K562 (cell line): ENCODE measurements around the gene COPS8. TPM values are rescaled to one million over a fixed set of nuclear protein-coding genes. Genes with fewer than 3 reads are reported as not detected.

Experiments
- ATAC-seq: fragments of 200-7000 bp; cut with Tn5 transposase; 3 replicates; pipeline ENCODE4 v1.9.1; 2020; ENCODE audit warnings: moderate library complexity
- BruUV-seq: library from RNA; stranded (reverse); fragments of 400-500 nt; replicated peaks from 2 replicates; lab custom pipeline; 2021; lab: Mats Ljungman, UMichigan
- CTCF ChIA-PET: fragments of 300-600 bp; formaldehyde crosslinking; extraction: SDS; loops from one replicate; lab custom pipeline; 2021; ENCODE audit warnings: low intra/inter-chr PET ratio; lab: Yijun Ruan, JAX
- POLR2A ChIA-PET: fragments of 300-600, 350-650 bp; sonication (Branson Sonifier 250); formaldehyde crosslinking; extraction: SDS; loops from one replicate; lab custom pipeline; 2021; ENCODE audit warnings: antibody characterized with exemption, inconsistent platforms; lab: Yijun Ruan, JAX
- DNase-seq, 4 experiments: peaks; one replicate each; pipeline versions ENCODE4 v3.0.0 to v3.0.0-alpha.2; 2011 to 2018; ENCODE audit warnings: low spot score in 3 of 4, mixed read lengths in 3 of 4; ENCODE audit errors: extremely low read depth in 1 of 4
- FAIRE-seq: peaks from 2 replicates; lab custom pipeline; 2011; peaks lifted over from hg19 to GRCh38; lab: Jason Lieb, UNC
- H2AFZ ChIP-seq: 2 replicates; pipeline ENCODE4 v1.6.0; 2011; ENCODE audit warnings: low read depth, low read length, control low read depth, inconsistent platforms
- H3K27ac ChIP-seq: fragments of 200-600 bp; 3 replicates; pipeline ENCODE4 v1.8.0; 2011; ENCODE audit warnings: low read depth, mild to moderate bottlenecking, control low read depth, inconsistent platforms, low read length, moderate library complexity, mixed read lengths; ENCODE audit errors: extremely low read depth
- H3K27me3 ChIP-seq, 2 experiments: fragments of 300-600 bp in 1 of 2; 2 replicates in 1 of 2; 3 replicates in 1 of 2; pipeline versions ENCODE4 v1.6.0 to v1.8.0; 2011; ENCODE audit warnings: inconsistent platforms in 2 of 2, low read length in 2 of 2, mild to moderate bottlenecking in 1 of 2, mixed read lengths in 1 of 2, moderate library complexity in 1 of 2; ENCODE audit not compliant: control insufficient read depth in 2 of 2, insufficient read depth in 2 of 2
- H3K36me3 ChIP-seq: fragments of 300-600 bp; 3 replicates; pipeline ENCODE4 v1.8.0; 2011; ENCODE audit warnings: mild to moderate bottlenecking, low read length, inconsistent platforms; ENCODE audit not compliant: control insufficient read depth, insufficient read depth
- H3K4me1 ChIP-seq, 2 experiments: fragments of 200-600 bp in 1 of 2; replicated peaks in 1 of 2; 2 replicates in 1 of 2; 3 replicates in 1 of 2; pipeline versions ENCODE4 v1.5.1 to v1.8.0; 2011; ENCODE audit warnings: inconsistent platforms in 2 of 2, low read length in 2 of 2, mild to moderate bottlenecking in 1 of 2, mixed read lengths in 1 of 2, moderate library complexity in 1 of 2; ENCODE audit not compliant: control insufficient read depth in 2 of 2, insufficient read depth in 2 of 2
- H3K4me2 ChIP-seq: 2 replicates; pipeline ENCODE4 v1.6.1; 2011; ENCODE audit warnings: low read length, control low read depth, inconsistent platforms, mixed read lengths; ENCODE audit not compliant: insufficient read depth
- H3K4me3 ChIP-seq: fragments of 200-600 bp; sonication (generic), shearing (Covaris generic); 2 replicates; pipeline ENCODE4 v1.5.1; 2016; ENCODE audit warnings: control low read depth, inconsistent platforms
- H3K79me2 ChIP-seq: fragments of 200-600 bp; 3 replicates; pipeline ENCODE4 v1.8.0; 2011; ENCODE audit warnings: low read length, inconsistent platforms; ENCODE audit not compliant: control insufficient read depth, insufficient read depth
- H3K9ac ChIP-seq, 2 experiments: 2 replicates each; pipeline versions ENCODE4 v1.6.0 to v1.6.1; 2011; ENCODE audit warnings: low read depth in 2 of 2, low read length in 2 of 2, control low read depth in 1 of 2, inconsistent platforms in 1 of 2, mild to moderate bottlenecking in 1 of 2, mixed read lengths in 1 of 2; ENCODE audit not compliant: insufficient read depth in 1 of 2
- H3K9me1 ChIP-seq: one replicate; pipeline ENCODE4 v1.6.0; 2011; ENCODE audit warnings: inconsistent platforms, mild to moderate bottlenecking, low read length, moderate library complexity; ENCODE audit not compliant: control insufficient read depth, insufficient read depth
- H3K9me3 ChIP-seq: replicated peaks from 2 replicates; pipeline ENCODE4 v1.5.1; 2011; ENCODE audit warnings: low read depth, low read length, inconsistent platforms; ENCODE audit not compliant: control insufficient read depth, insufficient read depth
- H4K20me1 ChIP-seq: replicated peaks from 2 replicates; pipeline ENCODE4 v1.6.1; 2011; ENCODE audit warnings: low read length, inconsistent platforms, mixed read lengths; ENCODE audit not compliant: control insufficient read depth, insufficient read depth
- WGBS: fragments of 100-300 bp; shearing (Covaris generic); methylation state at CpG from one replicate; pipeline ENCODE4 v1.1.6; 2016; ENCODE audit warnings: low coverage, mixed read lengths; ENCODE audit not compliant: insufficient coverage; ENCODE audit errors: missing lambda C conversion rate; 5-methylcytosine and 5-hydroxymethylcytosine counted together
- in situ Hi-C: fragments of 300-500 bp; cut with MboI; formaldehyde crosslinking; loops from 4 replicates; pipeline ENCODE4 v1.15.0; 2018; ENCODE audit warnings: inconsistent platforms, mixed read lengths
- intact Hi-C: fragments of 100-400 bp; cut with micrococcal nuclease; formaldehyde crosslinking; loops from 2 replicates; pipeline ENCODE4 v1.14.2; 2022
- polyA plus RNA-seq, 8 experiments: library from polyadenylated mRNA; depleted of rRNA in 4 of 8; stranded (reverse) in 5 of 8; unstranded in 3 of 8; fragments of >200 nt; fragmentation: Nextera tagmentation in 2 of 8; fragmentation: Illumina TruSeq in 1 of 8; extraction: Ambion mirVana in 2 of 8; extraction: Trizol in 1 of 8; gene quantifications; 2 replicates each; pipeline versions ENCODE4 v1.2.1 to v1.2.3, GENCODE V29; 2011 to 2014; ENCODE audit warnings: inconsistent platforms in 1 of 8, missing spikeins in 1 of 8
- total RNA-seq, 7 experiments: library from RNA; depleted of rRNA in 6 of 7; stranded (reverse); fragments of >200 nt in 6 of 7; fragmentation: Illumina TruSeq in 2 of 7; extraction: Trizol in 2 of 7; gene quantifications; 2 replicates each; pipeline versions ENCODE4 v1.2.1 to v1.2.3, GENCODE V29; 2011 to 2021; ENCODE audit warnings: low replicate concordance in 1 of 7
- TF ChIP-seq, protein P1 (sequence below): fragments of 250-450 bp; sonication (Bioruptor Pico); IDR thresholded peaks from 2 replicates; pipeline ENCODE4 v1.4.0; 2020
- TF ChIP-seq, protein P2 (sequence below), 2 experiments: fragments of 450-650 bp; formaldehyde crosslinking in 1 of 2; IDR thresholded peaks; 2 replicates each; pipeline versions ENCODE4 v1.4.0 to v1.6.1; 2014 to 2020; ENCODE audit warnings: mild to moderate bottlenecking in 2 of 2, borderline replicate concordance in 1 of 2, low read depth in 1 of 2

The COPS8 gene
- total and polyA plus RNA-seq, 9 of the 15 experiments (the other 6 are each of a cell fraction or from before 2014, with no cell fraction given), result 28.2 to 97.3 (median 58.9) TPM

DNA sequence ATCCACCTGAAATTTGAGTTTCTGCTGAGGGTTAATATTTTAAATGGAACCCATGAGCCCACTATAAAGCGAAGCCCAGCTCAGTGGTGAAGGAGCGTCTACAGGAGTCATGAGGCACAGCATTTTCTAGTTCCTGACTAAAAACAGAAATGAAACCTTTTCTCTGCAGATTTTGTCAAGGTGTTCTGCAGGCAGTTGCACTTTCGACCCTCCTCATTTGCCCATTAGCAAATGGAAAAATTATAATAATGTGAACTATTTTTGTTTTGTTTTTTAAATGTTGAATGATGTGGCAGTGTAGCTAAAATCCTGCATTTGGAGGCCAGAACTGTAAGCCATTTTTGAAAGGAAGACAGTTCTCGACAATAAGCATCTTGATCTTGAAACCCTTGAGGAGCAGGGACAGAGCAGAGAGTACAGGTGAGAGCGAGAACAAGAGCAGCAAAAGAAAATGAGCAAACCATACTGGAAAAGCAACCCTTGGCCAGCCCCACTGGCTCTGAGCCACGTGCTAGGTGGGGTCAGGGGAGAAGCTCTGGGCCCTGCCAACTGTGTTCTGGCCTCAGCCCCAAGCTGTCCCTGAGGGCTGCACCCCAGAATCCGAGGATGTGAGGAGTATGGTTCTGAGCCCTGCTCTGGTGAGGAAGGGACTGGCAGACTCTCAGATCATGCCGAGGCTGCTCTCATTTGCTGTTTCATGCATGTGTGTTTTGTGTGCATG is 26.4 kb upstream of the COPS8 start (continued):
- TF ChIP-seq, protein P1, sequence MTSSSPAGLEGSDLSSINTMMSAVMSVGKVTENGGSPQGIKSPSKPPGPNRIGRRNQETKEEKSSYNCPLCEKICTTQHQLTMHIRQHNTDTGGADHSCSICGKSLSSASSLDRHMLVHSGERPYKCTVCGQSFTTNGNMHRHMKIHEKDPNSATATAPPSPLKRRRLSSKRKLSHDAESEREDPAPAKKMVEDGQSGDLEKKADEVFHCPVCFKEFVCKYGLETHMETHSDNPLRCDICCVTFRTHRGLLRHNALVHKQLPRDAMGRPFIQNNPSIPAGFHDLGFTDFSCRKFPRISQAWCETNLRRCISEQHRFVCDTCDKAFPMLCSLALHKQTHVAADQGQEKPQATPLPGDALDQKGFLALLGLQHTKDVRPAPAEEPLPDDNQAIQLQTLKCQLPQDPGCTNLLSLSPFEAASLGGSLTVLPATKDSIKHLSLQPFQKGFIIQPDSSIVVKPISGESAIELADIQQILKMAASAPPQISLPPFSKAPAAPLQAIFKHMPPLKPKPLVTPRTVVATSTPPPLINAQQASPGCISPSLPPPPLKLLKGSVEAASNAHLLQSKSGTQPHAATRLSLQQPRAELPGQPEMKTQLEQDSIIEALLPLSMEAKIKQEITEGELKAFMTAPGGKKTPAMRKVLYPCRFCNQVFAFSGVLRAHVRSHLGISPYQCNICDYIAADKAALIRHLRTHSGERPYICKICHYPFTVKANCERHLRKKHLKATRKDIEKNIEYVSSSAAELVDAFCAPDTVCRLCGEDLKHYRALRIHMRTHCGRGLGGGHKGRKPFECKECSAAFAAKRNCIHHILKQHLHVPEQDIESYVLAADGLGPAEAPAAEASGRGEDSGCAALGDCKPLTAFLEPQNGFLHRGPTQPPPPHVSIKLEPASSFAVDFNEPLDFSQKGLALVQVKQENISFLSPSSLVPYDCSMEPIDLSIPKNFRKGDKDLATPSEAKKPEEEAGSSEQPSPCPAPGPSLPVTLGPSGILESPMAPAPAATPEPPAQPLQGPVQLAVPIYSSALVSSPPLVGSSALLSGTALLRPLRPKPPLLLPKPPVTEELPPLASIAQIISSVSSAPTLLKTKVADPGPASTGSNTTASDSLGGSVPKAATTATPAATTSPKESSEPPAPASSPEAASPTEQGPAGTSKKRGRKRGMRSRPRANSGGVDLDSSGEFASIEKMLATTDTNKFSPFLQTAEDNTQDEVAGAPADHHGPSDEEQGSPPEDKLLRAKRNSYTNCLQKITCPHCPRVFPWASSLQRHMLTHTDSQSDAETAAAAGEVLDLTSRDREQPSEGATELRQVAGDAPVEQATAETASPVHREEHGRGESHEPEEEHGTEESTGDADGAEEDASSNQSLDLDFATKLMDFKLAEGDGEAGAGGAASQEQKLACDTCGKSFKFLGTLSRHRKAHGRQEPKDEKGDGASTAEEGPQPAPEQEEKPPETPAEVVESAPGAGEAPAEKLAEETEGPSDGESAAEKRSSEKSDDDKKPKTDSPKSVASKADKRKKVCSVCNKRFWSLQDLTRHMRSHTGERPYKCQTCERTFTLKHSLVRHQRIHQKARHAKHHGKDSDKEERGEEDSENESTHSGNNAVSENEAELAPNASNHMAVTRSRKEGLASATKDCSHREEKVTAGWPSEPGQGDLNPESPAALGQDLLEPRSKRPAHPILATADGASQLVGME, result no peak

DNA sequence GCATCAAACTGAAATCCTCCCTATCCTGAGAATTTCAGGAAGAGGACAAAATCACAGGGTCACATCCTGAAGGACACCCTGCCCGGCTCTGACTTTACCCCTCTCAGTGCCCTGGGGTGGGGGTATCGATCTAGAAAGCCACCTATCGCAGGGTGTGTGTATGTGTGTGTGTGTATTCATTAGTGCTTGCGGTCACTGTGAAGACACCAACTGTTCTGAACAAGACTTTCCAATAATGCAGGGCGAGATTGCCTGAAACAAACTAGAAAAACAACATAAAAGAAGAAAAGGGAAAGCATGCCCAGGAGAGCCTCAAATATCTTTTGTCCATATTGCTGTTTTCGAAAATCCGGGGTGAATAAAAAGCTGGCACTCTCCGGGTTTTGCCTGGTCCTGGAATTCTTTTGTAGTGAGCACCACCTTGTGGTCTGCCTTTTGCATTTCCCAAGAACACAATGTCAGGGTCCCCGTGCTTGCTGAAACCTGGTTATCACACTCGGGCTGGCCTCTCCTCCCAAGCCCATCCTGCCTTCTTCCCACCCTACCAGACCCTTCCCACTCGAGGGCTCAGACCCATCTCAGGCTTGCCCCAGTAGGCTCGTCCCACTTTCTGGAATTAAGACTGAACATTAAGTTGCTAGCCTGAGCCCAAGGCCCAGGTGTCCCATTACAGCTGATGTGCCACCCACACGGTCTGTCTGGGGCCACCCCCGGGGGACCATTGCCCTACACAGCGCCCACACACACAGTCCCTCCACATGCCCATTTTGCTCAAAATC is 25.0 kb upstream of the COPS8 start:
- Histone ChIP-seq H3K27ac (no peak overlapping the region), H3K4me1 (no peaks in the 10 kb centered on the region), H4K20me1 (no peaks in the 10 kb centered on the region; the same call in 1 of the 2 replicates), H3K4me2 (no peak overlapping the region), H3K4me3 (no peak overlapping the region), H3K9me3 (no peaks in the 10 kb centered on the region), H3K27me3 (peaks cover 0 to 41% of the 10 kb centered on the region in 2 experiments; a peak in 4 of 5 replicates), H3K79me2 (no peaks in the 10 kb centered on the region), H2AFZ (no peak overlapping the region), H3K9me1 (peaks cover 2% of the 10 kb centered on the region), H3K36me3 (no peaks in the 10 kb centered on the region), H3K9ac (no peak overlapping the region)
- ChIA-PET POLR2A (no interaction called here), CTCF (no interaction called here)
- in situ Hi-C loops (loop anchor here (25.0 kb wide), 1 partner anchor 548 kb away; a partner anchor contains a TSS), intact Hi-C loops (no loop called here)
- WGBS, result 1% methylated on average over 12 of the region's 15 CpGs
- FAIRE-seq (peak; percentile 82), ATAC-seq (peak; percentile 81), DNase-seq (peak; percentile 16 to 47 (median 24))
- no TSS peak for BruUV-seq
- TF ChIP-seq, protein P2, sequence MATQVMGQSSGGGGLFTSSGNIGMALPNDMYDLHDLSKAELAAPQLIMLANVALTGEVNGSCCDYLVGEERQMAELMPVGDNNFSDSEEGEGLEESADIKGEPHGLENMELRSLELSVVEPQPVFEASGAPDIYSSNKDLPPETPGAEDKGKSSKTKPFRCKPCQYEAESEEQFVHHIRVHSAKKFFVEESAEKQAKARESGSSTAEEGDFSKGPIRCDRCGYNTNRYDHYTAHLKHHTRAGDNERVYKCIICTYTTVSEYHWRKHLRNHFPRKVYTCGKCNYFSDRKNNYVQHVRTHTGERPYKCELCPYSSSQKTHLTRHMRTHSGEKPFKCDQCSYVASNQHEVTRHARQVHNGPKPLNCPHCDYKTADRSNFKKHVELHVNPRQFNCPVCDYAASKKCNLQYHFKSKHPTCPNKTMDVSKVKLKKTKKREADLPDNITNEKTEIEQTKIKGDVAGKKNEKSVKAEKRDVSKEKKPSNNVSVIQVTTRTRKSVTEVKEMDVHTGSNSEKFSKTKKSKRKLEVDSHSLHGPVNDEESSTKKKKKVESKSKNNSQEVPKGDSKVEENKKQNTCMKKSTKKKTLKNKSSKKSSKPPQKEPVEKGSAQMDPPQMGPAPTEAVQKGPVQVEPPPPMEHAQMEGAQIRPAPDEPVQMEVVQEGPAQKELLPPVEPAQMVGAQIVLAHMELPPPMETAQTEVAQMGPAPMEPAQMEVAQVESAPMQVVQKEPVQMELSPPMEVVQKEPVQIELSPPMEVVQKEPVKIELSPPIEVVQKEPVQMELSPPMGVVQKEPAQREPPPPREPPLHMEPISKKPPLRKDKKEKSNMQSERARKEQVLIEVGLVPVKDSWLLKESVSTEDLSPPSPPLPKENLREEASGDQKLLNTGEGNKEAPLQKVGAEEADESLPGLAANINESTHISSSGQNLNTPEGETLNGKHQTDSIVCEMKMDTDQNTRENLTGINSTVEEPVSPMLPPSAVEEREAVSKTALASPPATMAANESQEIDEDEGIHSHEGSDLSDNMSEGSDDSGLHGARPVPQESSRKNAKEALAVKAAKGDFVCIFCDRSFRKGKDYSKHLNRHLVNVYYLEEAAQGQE (IDR thresholded peaks at IDR 0.05; ENCODE audit: borderline replicate concordance), result peak; percentile 12; the same call in 1 of the 2 replicates
- TF ChIP-seq, protein P2 (CRISPR knock-in tag; IDR thresholded peaks at IDR 0.05; ENCODE audit: low read depth), result no peak
